Neural progenitor cell (in vitro differentiated cells): ENCODE data around the gene CYBA. TPM values are rescaled to one million over a fixed set of nuclear protein-coding genes. Genes with fewer than 3 reads are reported as not detected.

Source experiments
- DNase-seq: peaks from one replicate; pipeline ENCODE4 v3.0.0-alpha.2; 2016; ENCODE audit warnings: low spot score
- H2AFZ ChIP-seq: fragments of 200-600 bp; sonication (generic); replicated peaks from 2 replicates; pipeline ENCODE4 v1.6.1; 2016; ENCODE audit warnings: antibody characterized with exemption
- H3F3A ChIP-seq: fragments of 200-600 bp; sonication (generic); 2 replicates; pipeline ENCODE4 v1.6.1; 2016; ENCODE audit warnings: antibody characterized with exemption, low read depth
- H3K27ac ChIP-seq: fragments of 200-600 bp; sonication (generic); 2 replicates; pipeline ENCODE4 v1.5.1; 2016; ENCODE audit warnings: mild to moderate bottlenecking
- H3K27me3 ChIP-seq: fragments of 200-600 bp; sonication (generic); 2 replicates; pipeline ENCODE4 v1.6.1; 2016; ENCODE audit warnings: mild to moderate bottlenecking, moderate library complexity
- H3K36me3 ChIP-seq: fragments of 200-600 bp; sonication (generic); 2 replicates; pipeline ENCODE4 v1.5.1; 2016
- H3K4me1 ChIP-seq: fragments of 200-600 bp; sonication (generic); 2 replicates; pipeline ENCODE4 v1.6.1; 2016; ENCODE audit warnings: mixed run types
- H3K4me2 ChIP-seq: fragments of 200-600 bp; sonication (generic); 2 replicates; pipeline ENCODE4 v1.6.1; 2016
- H3K4me3 ChIP-seq: fragments of 200-600 bp; sonication (generic); 2 replicates; pipeline ENCODE4 v1.5.1; 2016
- H3K79me2 ChIP-seq: fragments of 200-600 bp; sonication (generic); 2 replicates; pipeline ENCODE4 v1.6.1; 2016; ENCODE audit warnings: low read depth
- H3K9ac ChIP-seq: fragments of 200-600 bp; sonication (generic); 2 replicates; pipeline ENCODE4 v1.6.1; 2016
- H3K9me3 ChIP-seq: fragments of 200-600 bp; sonication (generic); 2 replicates; pipeline ENCODE4 v1.5.1; 2016; ENCODE audit warnings: low read depth
- H4K20me1 ChIP-seq: fragments of 200-600 bp; sonication (generic); 2 replicates; pipeline ENCODE4 v1.6.1; 2016; ENCODE audit warnings: low read depth
- H3K27ac Mint-ChIP-seq: 3 replicates; pipeline ENCODE4 v1.8.0; 2021; ENCODE audit warnings: mixed read lengths
- H3K27me3 Mint-ChIP-seq: 2 replicates; pipeline ENCODE4 v1.8.0; 2022; ENCODE audit warnings: low read depth, mild to moderate bottlenecking, inconsistent platforms, moderate library complexity, mixed read lengths; ENCODE audit not compliant: insufficient read depth
- H3K36me3 Mint-ChIP-seq: 3 replicates; pipeline ENCODE4 v1.8.0; 2021; ENCODE audit warnings: mixed read lengths
- H3K4me1 Mint-ChIP-seq: 3 replicates; pipeline ENCODE4 v1.8.0; 2021; ENCODE audit warnings: mixed read lengths
- H3K4me3 Mint-ChIP-seq: 3 replicates; pipeline ENCODE4 v1.8.0; 2021; ENCODE audit warnings: mild to moderate bottlenecking, moderate library complexity, mixed read lengths
- H3K9me3 Mint-ChIP-seq: 3 replicates; pipeline ENCODE4 v1.8.0; 2020; ENCODE audit warnings: mixed read lengths
- CTCF ChIP-seq: fragments of 200-600 bp; sonication (generic); IDR thresholded peaks from 2 replicates; pipeline ENCODE4 v1.5.1; 2017; ENCODE audit warnings: antibody characterized with exemption, mild to moderate bottlenecking
- EZH2 ChIP-seq: fragments of 200-600 bp; sonication (generic); IDR thresholded peaks from 2 replicates; pipeline ENCODE4 v1.6.1; 2017; ENCODE audit warnings: antibody characterized with exemption, mild to moderate bottlenecking, moderate library complexity
- EZH2phosphoT487 ChIP-seq: fragments of 200-600 bp; sonication (generic); IDR thresholded peaks from 2 replicates; pipeline ENCODE4 v1.6.1; 2017; ENCODE audit warnings: antibody characterized with exemption
- total RNA-seq: library from RNA; depleted of rRNA; stranded (reverse); fragments of >200 nt; gene quantifications from 2 replicates; pipeline ENCODE4 v1.2.3, GENCODE V29; 2015; ENCODE audit warnings: low replicate concordance

CYBA gene
- total RNA-seq, 1 donor from 2014 or later, result 29.9 TPM

DNA sequence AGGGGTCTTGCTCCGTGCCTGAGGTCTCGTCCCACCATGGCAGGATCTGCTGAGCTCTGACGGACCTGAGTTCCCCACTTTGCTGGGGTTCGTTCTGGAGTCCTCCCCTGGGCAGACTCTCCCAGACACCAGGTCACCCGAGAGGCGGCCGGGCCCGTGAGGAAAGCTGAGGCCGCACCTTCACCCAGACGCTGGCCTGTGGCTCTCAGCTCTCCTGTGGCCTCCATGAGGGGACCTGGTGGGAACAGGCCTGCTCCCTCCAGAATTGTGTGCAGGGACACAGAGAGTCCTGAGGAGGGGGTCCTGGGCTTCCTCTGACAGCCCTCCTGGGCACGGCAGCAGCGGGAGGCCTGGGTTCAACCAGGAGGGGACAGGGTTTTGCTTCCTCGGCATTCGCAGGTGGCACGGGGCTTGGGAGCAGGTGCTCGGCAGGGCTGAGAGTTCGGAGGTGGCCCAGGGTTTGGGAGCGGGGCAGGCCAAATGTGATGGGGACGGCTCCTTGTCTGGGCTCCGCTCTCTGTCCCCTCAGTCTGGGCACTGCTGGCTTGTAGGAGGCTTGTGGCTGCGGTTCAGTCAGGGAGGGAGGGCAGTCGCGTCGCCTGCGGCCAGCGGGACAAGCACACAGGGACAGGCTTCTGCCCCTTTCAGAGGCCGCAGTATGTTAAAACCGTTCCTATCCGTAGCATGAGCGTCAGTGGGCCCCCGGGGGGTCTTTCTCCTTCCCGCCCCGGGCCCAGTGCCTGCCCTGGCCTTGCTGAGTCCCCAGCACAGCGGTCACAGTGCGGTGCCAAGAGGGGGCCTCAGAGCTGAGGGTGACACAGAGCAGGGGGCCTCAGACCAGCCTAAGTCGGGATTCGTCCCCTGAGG is 43.6 kb upstream of the CYBA start:
- no peak overlapping the region for H2AFZ ChIP-seq
- no peaks in the 10 kb centered on the region for H3K9me3 ChIP-seq
- no peaks in the 10 kb centered on the region for H4K20me1 ChIP-seq
- Mint-ChIP-seq H3K4me3 (no peak overlapping the region), H3K27ac (no peak overlapping the region), H3K9me3 (no peaks in the 10 kb centered on the region), H3K4me1 (no peaks in the 10 kb centered on the region), H3K27me3 (peaks cover 4% of the 10 kb centered on the region), H3K36me3 (no peaks in the 10 kb centered on the region)
- TF ChIP-seq CTCF (no peak), EZH2 (no peak), EZH2phosphoT487 (no peak)
- H3K9ac ChIP-seq, result no peak overlapping the region
- H3K4me2 ChIP-seq, result no peak overlapping the region
- peaks cover under 1% of the 10 kb centered on the region for H3K27me3 ChIP-seq
- H3K27ac ChIP-seq, result no peak overlapping the region
- no peaks in the 10 kb centered on the region for H3K36me3 ChIP-seq
- DNase-seq, result no peak
- no peak overlapping the region for H3K4me3 ChIP-seq
- no peaks in the 10 kb centered on the region for H3F3A ChIP-seq
- H3K79me2 ChIP-seq, result no peaks in the 10 kb centered on the region
- no peaks in the 10 kb centered on the region for H3K4me1 ChIP-seq

DNA sequence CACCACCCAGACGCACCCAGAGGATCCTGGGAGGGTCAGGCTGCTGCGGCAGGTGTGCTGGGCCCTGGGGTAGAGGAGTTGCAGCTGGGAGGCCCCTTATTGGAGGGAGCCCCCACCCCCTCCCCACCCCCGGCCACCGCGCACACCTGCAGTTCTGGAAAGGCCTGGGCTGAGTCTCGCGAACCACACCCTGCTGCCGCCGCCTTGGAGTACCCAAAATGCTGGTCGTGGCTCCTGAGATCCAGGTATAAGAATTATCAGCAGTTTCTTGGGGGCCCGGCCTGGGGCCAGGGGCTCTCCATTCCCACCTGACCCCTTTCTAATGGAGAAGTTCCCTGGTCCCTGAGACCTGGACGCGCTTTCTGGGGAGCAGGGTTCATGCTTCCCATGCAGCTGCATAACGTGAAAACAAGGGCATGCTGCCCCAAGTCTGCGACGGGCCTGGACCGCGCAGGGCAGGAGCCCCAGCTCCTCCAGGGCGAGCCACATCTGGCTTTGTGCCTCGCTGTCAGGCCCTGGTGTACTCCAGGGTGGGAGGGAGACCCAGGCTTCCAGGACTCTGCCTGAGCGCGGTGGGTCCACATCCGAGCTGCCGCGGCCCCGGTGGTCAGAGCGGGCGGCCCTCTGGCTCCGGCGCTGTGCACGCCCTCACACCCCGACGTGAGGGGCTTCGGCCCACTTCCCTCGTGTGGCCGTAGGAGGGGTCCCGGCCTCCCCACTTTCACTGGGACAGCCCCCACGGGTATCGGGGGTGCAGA is 42.7 kb upstream of the CYBA start:
- Histone ChIP-seq H4K20me1 (no peaks in the 10 kb centered on the region), H3K4me1 (no peaks in the 10 kb centered on the region), H3K9ac (no peak overlapping the region), H3K27ac (no peak overlapping the region), H3K9me3 (no peaks in the 10 kb centered on the region), H3K4me3 (no peak overlapping the region), H3K4me2 (no peak overlapping the region), H3K79me2 (no peaks in the 10 kb centered on the region), H3K36me3 (no peaks in the 10 kb centered on the region), H3F3A (no peaks in the 10 kb centered on the region), H3K27me3 (peaks cover 9% of the 10 kb centered on the region), H2AFZ (no peak overlapping the region)
- Mint-ChIP-seq H3K9me3 (no peaks in the 10 kb centered on the region), H3K4me3 (no peak overlapping the region), H3K4me1 (no peaks in the 10 kb centered on the region), H3K36me3 (no peaks in the 10 kb centered on the region), H3K27me3 (peaks cover 9% of the 10 kb centered on the region), H3K27ac (no peak overlapping the region)
- no peak for TF ChIP-seq EZH2
- no peak for TF ChIP-seq CTCF
- TF ChIP-seq EZH2phosphoT487, result no peak
- DNase-seq, result no peak

DNA sequence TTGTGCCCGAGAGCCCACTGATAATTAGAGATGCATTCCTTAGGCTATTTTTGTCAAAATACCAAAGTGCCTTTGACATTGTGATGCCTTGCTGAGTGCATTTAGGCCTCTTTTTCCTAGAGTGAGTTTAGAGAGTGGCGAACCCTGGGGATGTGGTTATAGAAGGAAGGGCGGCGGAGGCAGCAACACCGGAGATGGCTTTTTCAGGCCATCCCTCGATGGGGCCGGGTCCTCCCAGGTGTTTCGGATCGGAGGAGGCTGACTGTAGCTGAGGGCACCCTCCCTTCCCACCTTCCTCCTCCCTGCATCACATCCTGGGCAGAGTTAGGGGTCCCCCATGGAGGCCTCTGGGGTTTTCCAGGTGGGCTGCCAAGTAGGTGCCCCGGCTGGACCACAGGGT is 42.0 kb upstream of the CYBA start:
- no peak for TF ChIP-seq EZH2
- TF ChIP-seq EZH2phosphoT487, result no peak
- TF ChIP-seq CTCF, result no peak
- Histone ChIP-seq H3K4me3 (no peak overlapping the region), H3K9ac (peak overlapping the region; percentile 9), H3K4me1 (peaks cover 3% of the 10 kb centered on the region), H3K4me2 (no peak overlapping the region), H3K9me3 (no peaks in the 10 kb centered on the region), H4K20me1 (no peaks in the 10 kb centered on the region), H3K36me3 (no peaks in the 10 kb centered on the region), H3F3A (no peaks in the 10 kb centered on the region), H3K27ac (no peak overlapping the region), H3K27me3 (peaks cover 16% of the 10 kb centered on the region), H3K79me2 (no peaks in the 10 kb centered on the region), H2AFZ (no peak overlapping the region)
- H3K27ac Mint-ChIP-seq, result no peak overlapping the region
- no peak for DNase-seq
- no peaks in the 10 kb centered on the region for H3K36me3 Mint-ChIP-seq
- H3K4me3 Mint-ChIP-seq, result no peak overlapping the region
- no peaks in the 10 kb centered on the region for H3K4me1 Mint-ChIP-seq
- no peaks in the 10 kb centered on the region for H3K9me3 Mint-ChIP-seq
- peaks cover 14% of the 10 kb centered on the region for H3K27me3 Mint-ChIP-seq
